GM21526 (cell line): ENCODE results near the gene MSX2.
"Not testable (repeated sequence)": the region's sequence is repeated elsewhere in the genome, so short reads cannot be mapped to it uniquely, and the experiment has no call there.

Experiments
- ATAC-seq: cut with Tn5 transposase; IDR thresholded peaks from one replicate; pipeline ENCODE4 v1.9.1; 2021; ENCODE audit warnings: moderate library complexity; ENCODE audit not compliant: unreplicated experiment, low FRiP score

The MSX2 gene

GRCh38 chr5:174732036-174733020, 7.9 kb downstream of the MSX2 start:
- ATAC-seq = no peak

GRCh38 chr5:174733091-174733690, 8.8 kb downstream of the MSX2 start:
- no peak for ATAC-seq

GRCh38 chr5:174733836-174734235, 9.5 kb downstream of the MSX2 start:
- ATAC-seq = no peak

GRCh38 chr5:174734571-174735497, 10.5 kb downstream of the MSX2 start:
- no peak for ATAC-seq

- no peak for ATAC-seq
These were observed 11.3 kb downstream of the MSX2 start for GRCh38 chr5:174735498-174736330.

GRCh38 chr5:174736331-174736721, 11.9 kb downstream of the MSX2 start:
- ATAC-seq = no peak

- ATAC-seq = no peak
These were observed 12.4 kb downstream of the MSX2 start for GRCh38 chr5:174736777-174737176.

- ATAC-seq = no peak
These were observed 12.9 kb downstream of the MSX2 start for GRCh38 chr5:174737330-174737729.

- no peak for ATAC-seq
These were observed 17.0 kb downstream of the MSX2 start for GRCh38 chr5:174741352-174741751.

- no peak for ATAC-seq
These were observed 20.5 kb downstream of the MSX2 start for GRCh38 chr5:174744896-174745295.

- ATAC-seq = no peak
These were observed 21.3 kb downstream of the MSX2 start for GRCh38 chr5:174745590-174746103.

- no peak for ATAC-seq
These were observed 26.3 kb downstream of the MSX2 start for GRCh38 chr5:174750711-174751110.

GRCh38 chr5:174751154-174752000, 27.0 kb downstream of the MSX2 start:
- ATAC-seq = no peak

- no peak for ATAC-seq
These were observed 27.7 kb downstream of the MSX2 start for GRCh38 chr5:174752121-174752520.

GRCh38 chr5:174755106-174755505, 30.7 kb downstream of the MSX2 start:
- no peak for ATAC-seq

GRCh38 chr5:174759091-174759490, 34.7 kb downstream of the MSX2 start:
- ATAC-seq = no peak

- ATAC-seq = no peak
These were observed 36.3 kb downstream of the MSX2 start for GRCh38 chr5:174760721-174761120.

- ATAC-seq = not testable (repeated sequence)
These were observed 37.0 kb downstream of the MSX2 start for GRCh38 chr5:174761341-174761740.

GRCh38 chr5:174764309-174764708, 39.9 kb downstream of the MSX2 start:
- no peak for ATAC-seq
